Type B pancreatic cell (in vitro differentiated cells): ENCODE results near the gene LRRFIP1. TPM values are rescaled to one million over a fixed set of nuclear protein-coding genes. Genes with fewer than 3 reads are reported as not detected.

Experiments used
- DNase-seq: peaks from one replicate; pipeline ENCODE4 v3.0.0; 2021; ENCODE audit warnings: mixed read lengths; ENCODE audit not compliant: unreplicated experiment; ENCODE audit errors: extremely low spot score
- H3K27ac Mint-ChIP-seq: 2 replicates; pipeline ENCODE4 v1.8.0; 2021; ENCODE audit warnings: mild to moderate bottlenecking, mixed read lengths
- H3K27me3 Mint-ChIP-seq: 2 replicates; pipeline ENCODE4 v1.8.0; 2021; ENCODE audit warnings: mixed read lengths
- H3K36me3 Mint-ChIP-seq: 2 replicates; pipeline ENCODE4 v1.8.0; 2021; ENCODE audit warnings: mixed read lengths
- H3K4me1 Mint-ChIP-seq: one replicate; pipeline ENCODE4 v1.8.0; 2021; ENCODE audit warnings: mixed read lengths; ENCODE audit not compliant: unreplicated experiment
- H3K4me3 Mint-ChIP-seq: 2 replicates; pipeline ENCODE4 v1.8.0; 2021; ENCODE audit warnings: mild to moderate bottlenecking, mixed read lengths
- H3K9me3 Mint-ChIP-seq: 2 replicates; pipeline ENCODE4 v1.8.0; 2021; ENCODE audit warnings: mixed read lengths
- total RNA-seq: library from RNA; stranded (reverse); gene quantifications from 2 replicates; pipeline ENCODE4 v1.2.1, GENCODE V29; 2021; ENCODE audit warnings: low replicate concordance
- TF ChIP-seq, protein P1 (sequence below): fragments of 200-600 bp; sonication (generic); conservative IDR thresholded peaks from 2 replicates; pipeline ENCODE4 v1.5.0; 2021; ENCODE audit warnings: antibody characterized with exemption, mild to moderate bottlenecking

LRRFIP1 gene
- total RNA-seq, 1 donor from 2014 or later = 53.8 TPM

DNA sequence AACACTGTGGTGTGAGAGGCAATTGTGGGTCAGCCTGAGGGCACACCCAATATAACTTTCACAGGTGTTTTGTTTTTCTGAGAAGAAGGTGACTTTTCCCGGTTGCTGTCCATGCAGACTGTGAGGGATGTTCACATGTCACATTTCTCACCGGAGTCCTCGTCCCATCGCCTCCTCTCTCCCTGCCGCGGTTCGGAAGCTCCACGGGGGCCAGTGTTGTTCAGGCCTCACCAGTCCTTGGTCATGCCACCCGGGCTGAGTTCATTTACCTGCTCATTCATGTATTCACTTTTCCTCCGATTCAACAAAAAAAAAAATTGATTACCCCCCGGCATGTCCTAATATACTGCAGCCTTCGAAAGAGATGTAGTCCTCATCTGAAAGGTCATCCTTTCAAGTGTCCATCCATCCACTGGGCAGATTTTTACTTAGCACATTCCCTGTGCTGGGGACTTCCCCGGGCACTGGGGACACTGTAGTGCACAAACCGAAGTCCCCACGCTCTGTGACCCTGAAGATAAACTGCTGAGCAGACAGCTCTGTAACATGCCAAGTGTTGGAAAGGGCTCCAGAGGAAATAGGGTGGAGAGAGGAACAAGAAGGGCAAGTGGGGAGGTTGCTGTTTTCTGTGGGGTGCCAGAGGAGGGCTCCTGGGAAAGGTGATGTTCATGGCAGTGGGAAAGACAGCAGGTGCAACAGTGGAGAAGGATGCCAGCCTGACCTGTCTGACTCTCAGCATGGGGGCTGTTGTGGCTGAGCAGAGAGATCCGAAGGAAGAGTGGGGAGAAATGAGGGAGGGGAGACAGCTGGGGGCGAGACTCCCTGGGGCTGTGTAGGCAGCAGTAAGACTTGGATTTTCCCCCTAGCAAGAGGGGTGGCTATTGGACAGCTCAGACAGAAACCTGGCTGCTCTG lies 22.4 kb downstream of the LRRFIP1 start:
- Mint-ChIP-seq H3K27ac (no peak overlapping the region), H3K27me3 (no peaks in the 10 kb centered on the region), H3K4me1 (no peaks in the 10 kb centered on the region), H3K36me3 (peaks cover 26% of the 10 kb centered on the region), H3K9me3 (peaks cover 8% of the 10 kb centered on the region), H3K4me3 (no peak overlapping the region)
- TF ChIP-seq, protein P1, sequence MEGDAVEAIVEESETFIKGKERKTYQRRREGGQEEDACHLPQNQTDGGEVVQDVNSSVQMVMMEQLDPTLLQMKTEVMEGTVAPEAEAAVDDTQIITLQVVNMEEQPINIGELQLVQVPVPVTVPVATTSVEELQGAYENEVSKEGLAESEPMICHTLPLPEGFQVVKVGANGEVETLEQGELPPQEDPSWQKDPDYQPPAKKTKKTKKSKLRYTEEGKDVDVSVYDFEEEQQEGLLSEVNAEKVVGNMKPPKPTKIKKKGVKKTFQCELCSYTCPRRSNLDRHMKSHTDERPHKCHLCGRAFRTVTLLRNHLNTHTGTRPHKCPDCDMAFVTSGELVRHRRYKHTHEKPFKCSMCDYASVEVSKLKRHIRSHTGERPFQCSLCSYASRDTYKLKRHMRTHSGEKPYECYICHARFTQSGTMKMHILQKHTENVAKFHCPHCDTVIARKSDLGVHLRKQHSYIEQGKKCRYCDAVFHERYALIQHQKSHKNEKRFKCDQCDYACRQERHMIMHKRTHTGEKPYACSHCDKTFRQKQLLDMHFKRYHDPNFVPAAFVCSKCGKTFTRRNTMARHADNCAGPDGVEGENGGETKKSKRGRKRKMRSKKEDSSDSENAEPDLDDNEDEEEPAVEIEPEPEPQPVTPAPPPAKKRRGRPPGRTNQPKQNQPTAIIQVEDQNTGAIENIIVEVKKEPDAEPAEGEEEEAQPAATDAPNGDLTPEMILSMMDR = no peak
- DNase-seq = no peak

DNA sequence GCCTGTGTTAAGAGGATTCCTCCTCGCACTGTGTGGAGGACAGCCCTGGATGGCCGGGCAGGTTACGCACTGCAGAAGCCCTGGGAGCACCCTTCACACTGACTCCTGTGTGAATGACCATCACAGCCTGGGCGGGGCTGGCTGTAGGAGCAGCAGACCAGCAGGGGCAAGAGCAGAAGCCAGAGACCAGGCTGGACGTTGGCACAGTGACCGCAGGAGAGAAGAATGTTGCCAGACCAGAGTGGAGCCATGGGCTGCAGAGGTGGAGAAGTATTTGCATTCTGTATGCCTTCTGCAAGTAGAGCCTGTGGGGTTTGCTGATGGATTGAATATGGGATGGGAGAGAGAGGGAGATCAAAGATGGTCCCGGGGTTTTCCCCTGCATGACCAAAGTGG lies 23.1 kb downstream of the LRRFIP1 start:
- Mint-ChIP-seq H3K27ac (no peak overlapping the region), H3K36me3 (peaks cover 22% of the 10 kb centered on the region), H3K27me3 (no peaks in the 10 kb centered on the region), H3K4me3 (no peak overlapping the region), H3K4me1 (no peaks in the 10 kb centered on the region), H3K9me3 (peaks cover 8% of the 10 kb centered on the region)
- DNase-seq = no peak
- TF ChIP-seq, protein P1 = no peak

DNA sequence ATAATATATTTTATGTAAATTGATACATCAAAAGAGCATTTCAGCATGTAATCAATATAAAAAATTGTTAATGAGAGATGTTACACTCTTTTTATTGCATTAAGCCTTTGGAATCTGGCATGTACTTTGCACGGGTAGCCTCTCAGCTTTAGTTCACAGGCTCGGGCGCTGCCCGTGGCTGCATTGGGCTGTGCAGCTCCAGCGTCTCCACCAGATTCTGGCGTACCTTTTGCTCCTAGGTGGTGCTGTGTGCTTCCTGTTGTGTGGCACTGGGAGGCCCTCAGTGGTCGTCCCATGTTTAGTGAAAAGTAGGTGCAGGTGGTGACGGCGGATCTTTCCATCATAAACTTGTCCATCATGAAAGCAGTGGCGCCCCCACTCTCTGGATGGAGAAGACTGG lies 24.4 kb downstream of the LRRFIP1 start:
- no peaks in the 10 kb centered on the region for H3K4me1 Mint-ChIP-seq

DNA sequence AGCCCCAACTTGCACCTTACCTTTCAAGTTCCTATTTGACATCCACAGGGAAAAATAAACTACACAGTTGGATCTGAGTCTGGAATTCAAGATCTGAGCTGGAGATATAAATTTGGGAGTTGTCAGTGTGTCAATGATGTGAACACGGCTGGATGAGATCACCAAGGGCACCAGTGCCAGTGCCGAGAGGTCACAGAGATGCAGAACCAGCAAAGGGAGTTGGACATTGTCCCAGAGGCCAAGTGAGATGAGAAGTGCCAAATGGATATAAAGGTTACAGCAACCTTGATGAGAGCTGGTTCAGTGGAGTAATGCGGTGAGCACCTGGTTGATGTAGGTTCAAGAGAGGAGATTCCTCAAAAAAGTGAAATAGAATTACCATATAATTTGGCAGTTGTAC lies 24.8 kb downstream of the LRRFIP1 start:
- Mint-ChIP-seq H3K9me3 (peaks cover 12% of the 10 kb centered on the region), H3K36me3 (peaks cover 25% of the 10 kb centered on the region), H3K27me3 (no peaks in the 10 kb centered on the region), H3K4me3 (no peak overlapping the region), H3K4me1 (no peaks in the 10 kb centered on the region), H3K27ac (no peak overlapping the region)
- TF ChIP-seq, protein P1 = no peak
- DNase-seq = no peak

More for the DNA sequence above, 24.4 kb downstream of the LRRFIP1 start:
- H3K36me3 Mint-ChIP-seq = peaks cover 21% of the 10 kb centered on the region
- H3K27me3 Mint-ChIP-seq = no peaks in the 10 kb centered on the region
- H3K27ac Mint-ChIP-seq = no peak overlapping the region
- H3K4me3 Mint-ChIP-seq = no peak overlapping the region
- TF ChIP-seq, protein P1 = no peak
- no peak for DNase-seq
- peaks cover 8% of the 10 kb centered on the region for H3K9me3 Mint-ChIP-seq

DNA sequence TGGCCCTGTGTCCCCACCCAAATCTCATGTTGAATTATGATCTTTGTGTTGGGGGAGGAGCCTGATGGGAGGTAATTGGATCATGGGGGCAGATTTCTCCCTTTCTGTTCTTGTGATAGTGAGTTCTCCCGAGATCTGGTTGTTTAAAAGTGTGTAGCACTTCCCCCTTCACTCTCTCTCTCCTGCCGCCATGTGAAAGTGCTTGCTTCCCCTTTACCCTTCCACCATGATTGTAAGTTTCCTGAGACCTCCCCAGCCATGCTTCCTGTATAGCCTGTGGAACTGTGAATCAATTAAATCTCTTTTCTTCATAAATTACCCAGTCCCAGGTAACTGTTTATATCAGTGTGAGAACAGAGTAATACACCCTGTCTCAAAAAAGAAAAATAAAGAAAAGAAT lies 25.5 kb downstream of the LRRFIP1 start:
- TF ChIP-seq, protein P1 = no peak
- Mint-ChIP-seq H3K36me3 (peaks cover 28% of the 10 kb centered on the region), H3K27ac (no peak overlapping the region), H3K4me3 (no peak overlapping the region), H3K27me3 (no peaks in the 10 kb centered on the region), H3K4me1 (no peaks in the 10 kb centered on the region), H3K9me3 (peaks cover 14% of the 10 kb centered on the region)
- no peak for DNase-seq
